Gastroesophageal sphincter (tissue), 3 donors: ENCODE results near the gene POLK.

Experiments
- EP300 ChIP-seq: sonication (generic); formaldehyde crosslinking; IDR thresholded peaks from one replicate; pipeline ENCODE4 v1.6.1; 2017; ENCODE audit warnings: antibody characterized with exemption, mild to moderate bottlenecking
- POLR2A ChIP-seq, 2 donors: fragments of 450-650 bp; IDR thresholded peaks; one replicate each; pipeline ENCODE4 v1.6.1; 2017; ENCODE audit warnings: antibody characterized with exemption in 2 of 2, mild to moderate bottlenecking in 2 of 2, moderate library complexity in 1 of 2
- POLR2AphosphoS5 ChIP-seq: sonication (generic); formaldehyde crosslinking; IDR thresholded peaks from one replicate; pipeline ENCODE4 v1.6.1; 2017; ENCODE audit warnings: antibody characterized with exemption
- TF ChIP-seq, protein P1 (sequence below), 4 experiments: fragments of 200-600 bp in 2 of 4; fragments of 450-650 bp in 2 of 4; sonication (generic) in 1 of 4; IDR thresholded peaks; one replicate each; pipeline ENCODE4 v1.5.1; 2017 to 2019; ENCODE audit warnings: antibody characterized with exemption in 4 of 4, mild to moderate bottlenecking in 2 of 4, moderate library complexity in 2 of 4

GRCh38 chr5:75491621-75492020, 20.1 kb upstream of the POLK start:
- TF ChIP-seq, protein P1, sequence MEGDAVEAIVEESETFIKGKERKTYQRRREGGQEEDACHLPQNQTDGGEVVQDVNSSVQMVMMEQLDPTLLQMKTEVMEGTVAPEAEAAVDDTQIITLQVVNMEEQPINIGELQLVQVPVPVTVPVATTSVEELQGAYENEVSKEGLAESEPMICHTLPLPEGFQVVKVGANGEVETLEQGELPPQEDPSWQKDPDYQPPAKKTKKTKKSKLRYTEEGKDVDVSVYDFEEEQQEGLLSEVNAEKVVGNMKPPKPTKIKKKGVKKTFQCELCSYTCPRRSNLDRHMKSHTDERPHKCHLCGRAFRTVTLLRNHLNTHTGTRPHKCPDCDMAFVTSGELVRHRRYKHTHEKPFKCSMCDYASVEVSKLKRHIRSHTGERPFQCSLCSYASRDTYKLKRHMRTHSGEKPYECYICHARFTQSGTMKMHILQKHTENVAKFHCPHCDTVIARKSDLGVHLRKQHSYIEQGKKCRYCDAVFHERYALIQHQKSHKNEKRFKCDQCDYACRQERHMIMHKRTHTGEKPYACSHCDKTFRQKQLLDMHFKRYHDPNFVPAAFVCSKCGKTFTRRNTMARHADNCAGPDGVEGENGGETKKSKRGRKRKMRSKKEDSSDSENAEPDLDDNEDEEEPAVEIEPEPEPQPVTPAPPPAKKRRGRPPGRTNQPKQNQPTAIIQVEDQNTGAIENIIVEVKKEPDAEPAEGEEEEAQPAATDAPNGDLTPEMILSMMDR (IDR thresholded peaks at IDR 0.05): no peak
- TF ChIP-seq POLR2A (IDR thresholded peaks at IDR 0.05) (no peak), POLR2AphosphoS5 (no peak), EP300 (no peak)
